ENCODE measurements around the gene MRPS14.

Gene MRPS14

DNA sequence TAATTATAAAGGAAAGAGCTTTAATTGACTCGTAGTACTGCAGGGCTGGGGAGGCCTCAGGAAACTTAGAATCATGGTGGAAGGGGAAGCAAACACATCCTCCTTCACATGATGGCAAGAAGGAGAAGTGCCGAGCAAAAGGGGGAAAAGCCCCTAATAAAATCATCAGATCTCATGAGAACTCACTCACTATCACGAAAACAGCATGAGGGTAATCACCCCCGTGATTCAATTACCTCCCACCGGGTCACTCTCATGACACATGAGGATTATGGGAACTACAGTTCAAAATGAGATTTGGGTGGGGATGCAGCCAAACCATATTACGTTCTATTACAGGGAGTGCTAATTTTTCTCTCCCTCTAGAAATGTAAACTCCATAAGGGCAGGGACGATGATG is 14.2 kb upstream of the MRPS14 start:
- Histone ChIP-seq H4K91ac (ENCODE audit: low read length) (no peak overlapping the region), H3K27ac (ENCODE audit: low read length, poor library complexity, severe bottlenecking) (no peak overlapping the region), H3K9me3 (ENCODE audit: control insufficient read depth, low read length) (no peaks in the 10 kb centered on the region), H2AFZ (ENCODE audit: low read depth, low read length) (no peak overlapping the region), H3K4me3 (ENCODE audit: insufficient read depth in 1 of 2, low read depth in 1 of 2, low read length in 2 of 2) (no peak overlapping the region), H2AK5ac (ENCODE audit: low read length, severe bottlenecking) (no peak overlapping the region), H2BK12ac (ENCODE audit: low read length in 2 of 2) (no peak overlapping the region), H2BK15ac (ENCODE audit: low read depth, poor library complexity, severe bottlenecking) (no peak overlapping the region), H3K23ac (ENCODE audit: low read length in 2 of 2) (no peak overlapping the region), H3K18ac (ENCODE audit: low read depth in 1 of 2, low read length in 2 of 2) (no peak overlapping the region), H3K14ac (ENCODE audit: low read length in 2 of 2) (no peak overlapping the region), H3K9ac (ENCODE audit: low read length) (no peak overlapping the region), H2BK120ac (ENCODE audit: low read depth, low read length) (no peak overlapping the region), H3K4ac (ENCODE audit: low read depth in 1 of 2, low read length in 2 of 2) (no peak overlapping the region), H3K79me1 (replicated peaks; ENCODE audit: low read length, poor library complexity, severe bottlenecking) (no peaks in the 10 kb centered on the region), H4K8ac (ENCODE audit: low read length) (no peak overlapping the region), H3K4me1 (ENCODE audit: control insufficient read depth, insufficient read depth, low read depth, low read length) (no peaks in the 10 kb centered on the region), H2BK5ac (ENCODE audit: low read depth, low read length, poor library complexity, severe bottlenecking) (no peak overlapping the region), H3K4me2 (ENCODE audit: low read length, poor library complexity, severe bottlenecking) (no peak overlapping the region), H3K27me3 (ENCODE audit: control insufficient read depth in 1 of 2, insufficient read depth in 1 of 2, low read length in 2 of 2) (peaks cover 8 to 11% of the 10 kb centered on the region in 2 experiments), H3K36me3 (ENCODE audit: control insufficient read depth in 1 of 2, insufficient read depth in 2 of 2, low read depth in 1 of 2, low read length in 2 of 2) (no peaks in the 10 kb centered on the region)
- no peak for DNase-seq
- WGBS = 78% methylated on average over 4 of the region's 7 CpGs

DNA sequence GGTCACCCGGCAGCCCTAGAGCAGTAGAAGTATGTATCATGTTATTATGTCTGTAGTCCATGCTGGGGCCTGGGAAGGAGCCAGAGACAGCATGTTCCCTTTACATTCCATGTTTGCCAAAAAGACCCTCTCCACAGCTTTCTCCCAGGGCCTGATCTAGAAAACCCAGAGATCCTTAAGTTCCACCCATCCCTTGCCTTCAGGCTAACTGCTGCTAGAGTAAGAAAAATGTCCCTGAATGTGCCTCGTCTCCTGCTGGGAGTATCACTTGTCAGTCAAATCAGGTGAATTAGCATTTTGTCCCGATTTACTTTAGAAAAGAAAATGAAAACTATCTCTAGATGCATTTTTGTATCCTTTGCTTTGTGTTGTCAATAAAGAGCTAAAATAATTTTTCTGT is 13.3 kb upstream of the MRPS14 start:
- no peak overlapping the region for H2AK5ac ChIP-seq (ENCODE audit: low read length, severe bottlenecking)
- H3K9ac ChIP-seq (ENCODE audit: low read length) = no peak overlapping the region
- H4K91ac ChIP-seq (ENCODE audit: low read length) = no peak overlapping the region
- no peak overlapping the region for H3K4ac ChIP-seq (ENCODE audit: low read depth in 1 of 2, low read length in 2 of 2)
- no peak overlapping the region for H4K8ac ChIP-seq (ENCODE audit: low read length)
- no peak overlapping the region for H3K18ac ChIP-seq (ENCODE audit: low read depth in 1 of 2, low read length in 2 of 2)
- no peak overlapping the region for H2BK12ac ChIP-seq (ENCODE audit: low read length in 2 of 2)
- DNase-seq = no peak
- no peak overlapping the region for H3K23ac ChIP-seq (ENCODE audit: low read length in 2 of 2)
- no peak overlapping the region for H2BK120ac ChIP-seq (ENCODE audit: low read depth, low read length)
- no peaks in the 10 kb centered on the region for H3K4me1 ChIP-seq (ENCODE audit: control insufficient read depth, insufficient read depth, low read depth, low read length)
- H3K9me3 ChIP-seq (ENCODE audit: control insufficient read depth, low read length) = no peaks in the 10 kb centered on the region
- no peak overlapping the region for H2AFZ ChIP-seq (ENCODE audit: low read depth, low read length)
- no peaks in the 10 kb centered on the region for H3K79me1 ChIP-seq (replicated peaks; ENCODE audit: low read length, poor library complexity, severe bottlenecking)
- no peak overlapping the region for H2BK15ac ChIP-seq (ENCODE audit: low read depth, poor library complexity, severe bottlenecking)
- peaks cover 8 to 11% of the 10 kb centered on the region in 2 experiments for H3K27me3 ChIP-seq (ENCODE audit: control insufficient read depth in 1 of 2, insufficient read depth in 1 of 2, low read length in 2 of 2)
- no peak overlapping the region for H2BK5ac ChIP-seq (ENCODE audit: low read depth, low read length, poor library complexity, severe bottlenecking)
- H3K4me3 ChIP-seq (ENCODE audit: insufficient read depth in 1 of 2, low read depth in 1 of 2, low read length in 2 of 2) = no peak overlapping the region
- H3K4me2 ChIP-seq (ENCODE audit: low read length, poor library complexity, severe bottlenecking) = no peak overlapping the region
- 100% methylated on average over 2 of the region's 3 CpGs for WGBS
- H3K36me3 ChIP-seq (ENCODE audit: control insufficient read depth in 1 of 2, insufficient read depth in 2 of 2, low read depth in 1 of 2, low read length in 2 of 2) = no peaks in the 10 kb centered on the region
- H3K27ac ChIP-seq (ENCODE audit: low read length, poor library complexity, severe bottlenecking) = no peak overlapping the region
- H3K14ac ChIP-seq (ENCODE audit: low read length in 2 of 2) = no peak overlapping the region

DNA sequence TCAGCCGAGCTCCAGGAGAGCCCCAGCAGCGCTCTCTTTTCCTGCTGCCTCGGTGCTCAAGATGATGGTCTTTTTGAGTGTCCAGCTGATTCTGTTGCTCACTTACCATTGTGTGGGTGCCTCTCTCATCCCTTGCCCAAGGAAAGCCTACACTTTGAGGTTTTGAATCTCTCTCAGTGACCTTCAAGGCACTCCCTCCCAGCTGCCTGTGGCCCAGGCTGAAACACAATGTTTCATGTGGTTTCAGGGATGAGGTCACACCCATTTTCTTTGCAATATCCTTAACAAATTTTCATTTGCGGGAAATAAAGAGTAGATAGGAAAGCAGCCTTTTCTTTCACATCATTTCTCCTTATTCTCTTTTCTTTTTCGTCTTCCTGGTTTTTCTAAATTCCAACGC is 12.6 kb upstream of the MRPS14 start:
- Histone ChIP-seq H3K18ac (ENCODE audit: low read depth in 1 of 2, low read length in 2 of 2) (no peak overlapping the region), H2BK12ac (ENCODE audit: low read length in 2 of 2) (no peak overlapping the region)
- 94% methylated on average over 3 of the region's 6 CpGs for whole genome bisulfite sequencing

DNA sequence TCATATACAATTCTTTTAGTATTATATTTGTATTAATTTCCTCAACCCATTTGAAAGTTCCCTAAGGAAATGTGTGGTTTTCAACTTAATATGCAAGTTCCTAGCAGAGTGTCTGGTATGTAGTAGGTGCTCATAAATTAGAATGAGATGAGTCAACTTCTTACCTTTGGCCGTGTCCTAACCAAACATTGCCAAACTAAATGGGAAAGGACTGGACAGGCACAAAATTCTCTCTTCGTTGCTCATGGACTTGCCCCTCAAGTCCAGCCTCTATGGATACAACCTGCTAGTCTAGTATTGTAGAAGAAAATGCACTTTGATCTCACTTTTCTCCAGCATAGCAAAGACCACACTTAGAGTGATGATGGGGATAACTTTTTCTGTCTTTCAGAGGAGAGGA is 11.6 kb upstream of the MRPS14 start:
- Histone ChIP-seq H3K18ac (ENCODE audit: low read depth in 1 of 2, low read length in 2 of 2) (no peak overlapping the region), H3K36me3 (ENCODE audit: control insufficient read depth in 1 of 2, insufficient read depth in 2 of 2, low read depth in 1 of 2, low read length in 2 of 2) (no peaks in the 10 kb centered on the region), H3K79me1 (replicated peaks; ENCODE audit: low read length, poor library complexity, severe bottlenecking) (no peaks in the 10 kb centered on the region), H3K4ac (ENCODE audit: low read depth in 1 of 2, low read length in 2 of 2) (no peak overlapping the region), H2BK12ac (ENCODE audit: low read length in 2 of 2) (no peak overlapping the region), H2BK15ac (ENCODE audit: low read depth, poor library complexity, severe bottlenecking) (no peak overlapping the region), H2AFZ (ENCODE audit: low read depth, low read length) (no peak overlapping the region), H3K9ac (ENCODE audit: low read length) (no peak overlapping the region), H2AK5ac (ENCODE audit: low read length, severe bottlenecking) (no peak overlapping the region), H2BK120ac (ENCODE audit: low read depth, low read length) (no peak overlapping the region), H2BK5ac (ENCODE audit: low read depth, low read length, poor library complexity, severe bottlenecking) (no peak overlapping the region), H4K8ac (ENCODE audit: low read length) (no peak overlapping the region), H3K4me3 (ENCODE audit: insufficient read depth in 1 of 2, low read depth in 1 of 2, low read length in 2 of 2) (no peak overlapping the region), H3K4me2 (ENCODE audit: low read length, poor library complexity, severe bottlenecking) (no peak overlapping the region), H3K4me1 (ENCODE audit: control insufficient read depth, insufficient read depth, low read depth, low read length) (no peaks in the 10 kb centered on the region), H3K9me3 (ENCODE audit: control insufficient read depth, low read length) (no peaks in the 10 kb centered on the region), H4K91ac (ENCODE audit: low read length) (no peak overlapping the region), H3K27ac (ENCODE audit: low read length, poor library complexity, severe bottlenecking) (no peak overlapping the region), H3K23ac (ENCODE audit: low read length in 2 of 2) (no peak overlapping the region), H3K27me3 (ENCODE audit: control insufficient read depth in 1 of 2, insufficient read depth in 1 of 2, low read length in 2 of 2) (peaks cover 5 to 11% of the 10 kb centered on the region in 2 experiments), H3K14ac (ENCODE audit: low read length in 2 of 2) (no peak overlapping the region)
- no peak for DNase-seq
- 50% methylated on average over 1 of the region's 2 CpGs for WGBS

More for the DNA sequence above, 12.6 kb upstream of the MRPS14 start:
- no peak overlapping the region for H3K4ac ChIP-seq (ENCODE audit: low read depth in 1 of 2, low read length in 2 of 2)
- no peak overlapping the region for H2BK15ac ChIP-seq (ENCODE audit: low read depth, poor library complexity, severe bottlenecking)
- peaks cover 8 to 11% of the 10 kb centered on the region in 2 experiments for H3K27me3 ChIP-seq (ENCODE audit: control insufficient read depth in 1 of 2, insufficient read depth in 1 of 2, low read length in 2 of 2)
- H3K9me3 ChIP-seq (ENCODE audit: control insufficient read depth, low read length) = no peaks in the 10 kb centered on the region
- H3K4me2 ChIP-seq (ENCODE audit: low read length, poor library complexity, severe bottlenecking) = no peak overlapping the region
- H2AFZ ChIP-seq (ENCODE audit: low read depth, low read length) = no peak overlapping the region
- no peaks in the 10 kb centered on the region for H3K4me1 ChIP-seq (ENCODE audit: control insufficient read depth, insufficient read depth, low read depth, low read length)
- DNase-seq = no peak
- H3K36me3 ChIP-seq (ENCODE audit: control insufficient read depth in 1 of 2, insufficient read depth in 2 of 2, low read depth in 1 of 2, low read length in 2 of 2) = no peaks in the 10 kb centered on the region
- H3K79me1 ChIP-seq (replicated peaks; ENCODE audit: low read length, poor library complexity, severe bottlenecking) = no peaks in the 10 kb centered on the region
- H3K27ac ChIP-seq (ENCODE audit: low read length, poor library complexity, severe bottlenecking) = no peak overlapping the region
- no peak overlapping the region for H2BK120ac ChIP-seq (ENCODE audit: low read depth, low read length)
- no peak overlapping the region for H2BK5ac ChIP-seq (ENCODE audit: low read depth, low read length, poor library complexity, severe bottlenecking)
- no peak overlapping the region for H3K14ac ChIP-seq (ENCODE audit: low read length in 2 of 2)
- no peak overlapping the region for H3K9ac ChIP-seq (ENCODE audit: low read length)
- no peak overlapping the region for H3K4me3 ChIP-seq (ENCODE audit: insufficient read depth in 1 of 2, low read depth in 1 of 2, low read length in 2 of 2)
- H3K23ac ChIP-seq (ENCODE audit: low read length in 2 of 2) = no peak overlapping the region
- no peak overlapping the region for H4K8ac ChIP-seq (ENCODE audit: low read length)
- no peak overlapping the region for H4K91ac ChIP-seq (ENCODE audit: low read length)
- no peak overlapping the region for H2AK5ac ChIP-seq (ENCODE audit: low read length, severe bottlenecking)

Data from mesenchymal stem cell (in vitro differentiated cells and primary cell).